SK-MEL-5 (cell line): ENCODE measurements around the gene ZER1. TPM values are rescaled to one million over a fixed set of nuclear protein-coding genes. Genes with fewer than 3 reads are reported as not detected.

Source experiments
- DNase-seq: peaks from one replicate; pipeline ENCODE4 v3.0.0-alpha.2; 2016; ENCODE audit warnings: low read depth, low spot score
- in situ Hi-C: cut with HindIII; loops from 2 replicates; pipeline ENCODE4 v1.10.0; 2016; ENCODE audit warnings: low sequenced_read_pairs, high pct_unique_total_duplicates, low pct_unique_long_range_greater_than_20kb
- total RNA-seq: library from RNA; depleted of rRNA; stranded (reverse); fragments of >200 nt; shearing (Covaris generic); gene quantifications from 2 replicates; pipeline ENCODE4 v1.2.3, GENCODE V29; 2014

Gene ZER1
- total RNA-seq, 1 experiment from 2014 or later = 14.3 TPM

DNA sequence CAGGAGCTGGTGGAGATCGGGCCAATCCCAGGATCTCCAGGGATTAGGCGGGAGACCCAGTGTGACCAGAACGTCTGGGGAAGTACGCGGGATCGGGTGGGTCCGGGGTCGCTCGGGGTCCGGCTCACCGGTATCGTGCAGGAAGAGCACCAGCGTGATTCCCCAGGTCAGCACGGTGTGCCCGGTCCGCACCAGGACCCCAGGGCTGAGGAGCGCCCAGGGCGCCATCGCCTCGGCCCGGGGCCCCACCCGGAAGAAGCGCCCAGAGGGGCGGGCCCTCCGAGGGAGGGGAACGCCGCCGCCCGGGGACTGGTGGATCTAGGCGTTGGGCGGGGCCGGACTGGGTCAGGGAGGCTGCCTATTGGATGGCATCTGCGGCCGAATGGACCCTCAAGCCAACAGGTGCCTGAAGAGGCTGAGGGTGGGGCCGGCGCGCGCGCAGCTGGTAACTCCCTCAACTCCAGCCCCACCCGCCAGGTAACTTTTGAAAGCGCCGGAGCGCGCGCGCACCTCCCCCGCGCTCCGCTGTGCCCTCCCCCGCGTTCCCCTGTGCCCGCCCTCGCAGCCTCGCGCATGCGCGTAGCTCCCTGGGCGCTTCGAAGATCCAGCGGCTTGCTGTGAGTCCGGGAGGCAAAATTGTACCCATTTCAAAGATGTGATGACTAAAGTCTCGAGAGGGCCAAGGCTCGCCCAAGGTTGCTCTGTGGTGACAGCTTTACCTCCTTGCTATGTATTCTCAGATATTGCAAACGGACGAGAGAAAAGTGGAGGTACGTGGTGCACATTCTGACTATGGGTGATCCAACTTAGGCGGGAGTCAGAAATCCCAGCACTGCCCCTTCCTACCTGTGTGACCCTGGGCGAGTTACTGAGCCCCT, 47.6 kb downstream of the ZER1 start, which contains the start of gene ZDHHC12:
Gene ZDHHC12, minus strand, starts transcription at position 262 of the 878 bp plus-strand sequence. Its CDS starts 34 bp downstream, at position 228.
- peak; percentile 97 for DNase-seq
- in situ Hi-C loops = no loop called here

DNA sequence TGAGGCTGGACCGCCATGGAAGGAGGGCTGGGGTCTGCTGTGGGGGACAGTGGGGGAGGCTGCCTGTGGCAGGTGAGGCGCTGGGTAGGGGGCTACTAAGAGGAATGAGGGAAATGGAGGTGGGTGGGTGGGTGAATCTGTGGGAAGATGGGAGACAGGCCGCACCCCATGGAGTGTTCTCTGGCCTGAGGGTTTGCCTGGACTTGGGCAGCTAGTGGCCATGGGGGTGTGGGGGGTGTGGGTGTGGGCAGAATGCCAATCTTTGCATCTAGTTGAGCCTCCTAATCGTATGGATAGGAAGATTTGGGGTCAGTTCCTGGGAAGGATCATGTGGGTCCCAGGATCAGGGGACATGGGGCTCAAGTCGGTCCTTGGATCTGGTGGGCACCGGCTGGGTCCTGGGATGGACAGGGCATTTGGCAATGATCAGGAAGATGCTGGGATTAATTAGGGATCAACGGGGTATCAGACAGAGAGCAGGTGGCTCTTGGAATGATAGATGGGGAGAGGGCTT, 48.3 kb downstream of the ZER1 start:
- no peak for DNase-seq
- in situ Hi-C loops = no loop called here

DNA sequence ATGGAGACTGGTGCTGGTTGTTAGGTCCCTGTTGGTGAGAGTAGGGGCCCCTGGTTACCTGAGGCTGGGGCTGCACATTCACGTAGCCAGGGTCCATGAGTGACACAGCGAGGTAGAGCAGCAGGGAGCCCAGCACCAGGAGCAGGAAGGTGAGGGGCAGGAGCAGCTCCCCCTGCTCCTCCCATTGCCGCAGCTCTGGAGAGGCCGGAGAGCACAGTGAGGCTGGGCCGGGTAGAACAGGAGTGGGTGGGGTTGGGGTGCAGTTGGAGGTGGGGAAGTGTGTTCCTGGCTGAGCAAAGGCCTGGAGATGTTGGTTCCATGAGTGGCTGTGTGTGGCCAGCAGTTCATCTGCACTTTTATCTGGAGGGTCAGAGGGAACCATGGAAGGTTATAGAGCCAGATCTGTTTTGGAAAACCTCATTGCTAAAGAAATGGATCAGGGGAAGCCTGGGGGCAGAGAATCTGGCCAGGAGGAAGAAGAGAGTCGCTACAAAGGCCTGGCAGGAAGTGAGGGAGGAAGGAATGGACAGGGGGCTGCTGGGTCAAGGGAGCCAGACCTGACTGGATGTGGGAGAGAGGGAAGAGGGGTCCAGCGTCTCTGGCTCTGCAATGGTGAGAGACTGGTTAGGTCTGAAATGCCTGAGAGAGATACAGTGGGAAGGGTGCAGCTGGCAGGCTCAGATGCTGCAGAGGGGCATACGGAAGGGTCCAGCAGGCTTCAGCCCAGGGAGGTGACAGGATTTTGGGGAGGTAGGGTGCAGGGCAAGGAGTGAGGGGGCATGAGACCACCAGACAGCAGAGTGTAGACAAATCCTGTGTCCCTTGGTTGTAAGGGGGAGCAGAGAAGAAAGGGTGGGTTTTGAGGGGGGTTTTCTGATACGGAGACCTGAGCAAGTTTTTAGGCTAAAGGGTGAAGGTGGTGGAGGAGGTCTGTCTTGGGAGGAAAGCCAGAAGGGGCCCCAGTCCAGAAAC, 49.1 kb downstream of the ZER1 start:
- in situ Hi-C loops = no loop called here
- no peak for DNase-seq

DNA sequence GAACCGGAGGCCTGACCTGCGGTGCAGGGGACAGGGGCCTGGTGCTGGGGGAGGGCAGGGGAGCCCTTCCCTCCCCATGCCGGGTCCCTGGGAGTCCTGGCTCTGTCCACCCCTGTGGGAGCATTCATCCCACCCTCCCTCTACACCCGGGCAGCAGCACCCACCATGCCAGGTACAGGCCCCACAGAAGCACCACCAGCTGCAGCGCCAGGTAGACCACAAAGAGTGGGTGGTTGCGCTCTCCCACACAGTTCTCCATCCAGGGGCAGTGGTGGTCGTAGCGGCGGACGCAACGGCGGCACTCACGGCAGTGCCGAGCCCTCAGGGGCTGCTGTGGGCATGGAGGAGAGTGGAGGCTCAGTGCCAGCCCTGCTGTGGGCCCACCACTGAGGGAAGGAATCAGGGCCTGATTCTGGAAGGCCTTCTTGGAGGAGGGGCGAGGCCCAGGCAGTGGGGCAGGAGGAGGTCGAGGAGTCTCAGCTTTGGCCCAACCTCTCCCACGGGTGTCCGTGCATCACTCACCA, 50.2 kb downstream of the ZER1 start:
- no peak for DNase-seq
- in situ Hi-C loops = no loop called here

DNA sequence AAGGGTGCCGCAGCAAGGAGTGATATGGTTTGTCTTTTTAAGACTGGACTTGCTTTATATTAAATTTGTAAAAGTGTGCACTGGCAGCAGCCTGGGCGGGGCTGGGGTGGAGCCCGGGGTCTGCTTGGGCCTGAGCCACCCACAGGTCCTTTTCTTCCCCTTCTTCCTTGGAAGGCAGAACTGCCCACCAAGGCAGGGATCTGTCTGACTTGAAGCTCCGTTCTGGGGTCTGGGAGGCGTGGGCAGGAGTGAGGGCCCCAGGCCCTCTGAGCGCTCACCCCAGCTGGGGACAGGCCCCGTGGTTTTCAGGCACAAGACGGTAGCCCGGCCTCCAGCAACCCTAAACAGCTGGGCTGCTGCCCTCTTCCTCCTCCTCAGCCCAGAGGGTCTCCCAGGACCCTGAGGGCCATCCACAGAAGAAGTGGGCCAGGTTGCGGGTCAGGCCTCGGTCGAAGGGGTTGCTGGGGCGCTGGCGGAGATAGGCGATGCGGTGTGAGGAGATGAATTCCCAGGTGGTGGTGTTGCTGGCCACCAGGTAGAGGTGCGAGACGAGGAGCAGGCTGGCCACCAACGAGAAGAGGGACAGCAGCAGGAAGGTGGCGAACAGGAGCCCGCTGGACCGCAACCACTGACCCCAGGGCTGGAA, 50.8 kb downstream of the ZER1 start:
- no peak for DNase-seq
- in situ Hi-C loops = no loop called here

DNA sequence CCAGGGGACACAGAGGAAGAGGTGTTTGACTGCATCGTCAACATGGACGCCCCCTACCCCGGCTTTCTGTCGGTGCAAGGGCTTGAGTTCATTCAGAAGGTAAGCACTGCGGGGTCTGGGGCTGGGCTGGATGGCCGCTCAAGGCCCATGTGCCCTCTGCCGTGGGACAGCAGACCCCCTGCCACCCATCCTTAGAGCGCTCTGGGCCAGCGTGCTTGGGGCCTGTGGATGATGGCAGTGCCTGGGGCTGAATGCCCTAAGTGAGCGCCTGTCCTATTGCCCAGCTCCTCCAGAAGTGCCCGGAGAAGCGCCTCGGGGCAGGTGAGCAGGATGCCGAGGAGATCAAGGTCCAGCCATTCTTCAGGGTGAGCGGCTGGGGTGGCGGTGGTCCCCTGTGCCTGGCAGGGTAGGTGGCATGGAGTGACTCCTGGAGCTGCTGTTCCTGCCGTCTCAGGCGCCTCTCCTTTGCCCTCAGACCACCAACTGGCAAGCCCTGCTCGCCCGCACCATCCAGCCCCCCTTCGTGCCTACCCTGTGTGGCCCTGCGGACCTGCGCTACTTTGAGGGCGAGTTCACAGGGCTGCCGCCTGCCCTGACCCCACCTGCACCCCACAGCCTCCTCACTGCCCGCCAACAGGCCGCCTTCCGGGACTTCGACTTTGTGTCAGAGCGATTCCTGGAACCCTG, 51.7 kb downstream of the ZER1 start:
- in situ Hi-C loops = no loop called here
- no peak for DNase-seq

DNA sequence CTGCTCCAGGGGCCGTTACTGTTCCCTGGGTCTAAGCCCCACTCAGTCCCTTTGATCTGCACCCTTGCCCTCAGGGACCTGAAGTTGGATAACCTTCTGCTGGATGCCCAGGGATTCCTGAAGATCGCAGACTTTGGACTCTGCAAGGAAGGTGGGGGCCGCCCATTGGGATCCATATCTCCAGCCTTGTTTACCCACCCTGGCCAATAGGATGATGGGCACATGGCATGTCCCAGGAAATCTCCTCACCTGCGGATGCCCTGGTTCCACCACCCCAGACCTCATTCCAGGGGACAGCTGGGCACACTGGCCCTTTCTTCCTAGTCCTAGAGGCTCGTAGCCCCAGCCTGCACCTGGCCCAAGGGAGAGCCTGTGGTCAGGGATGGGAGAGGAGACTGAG, 53.3 kb downstream of the ZER1 start:
- no peak for DNase-seq
- in situ Hi-C loops = no loop called here

DNA sequence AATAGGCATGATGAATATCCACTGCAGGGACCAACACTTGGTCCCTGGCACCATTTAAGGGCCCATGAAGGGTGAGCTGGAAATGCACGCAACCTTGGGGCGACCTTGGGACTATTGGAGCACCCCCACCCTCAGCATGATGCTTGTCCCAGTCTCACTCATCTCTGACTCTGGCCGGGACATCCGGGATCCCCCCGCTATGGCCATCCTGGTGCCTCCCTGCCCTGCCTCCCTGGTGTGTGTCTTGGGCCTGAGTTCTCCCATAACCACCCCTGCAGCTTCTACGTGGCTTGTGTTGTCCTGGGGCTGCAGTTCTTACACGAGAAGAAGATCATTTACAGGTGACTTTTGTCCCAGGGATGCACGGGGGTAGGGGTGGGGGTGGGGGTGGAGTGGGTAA, 53.7 kb downstream of the ZER1 start:
- in situ Hi-C loops = no loop called here
- no peak for DNase-seq

DNA sequence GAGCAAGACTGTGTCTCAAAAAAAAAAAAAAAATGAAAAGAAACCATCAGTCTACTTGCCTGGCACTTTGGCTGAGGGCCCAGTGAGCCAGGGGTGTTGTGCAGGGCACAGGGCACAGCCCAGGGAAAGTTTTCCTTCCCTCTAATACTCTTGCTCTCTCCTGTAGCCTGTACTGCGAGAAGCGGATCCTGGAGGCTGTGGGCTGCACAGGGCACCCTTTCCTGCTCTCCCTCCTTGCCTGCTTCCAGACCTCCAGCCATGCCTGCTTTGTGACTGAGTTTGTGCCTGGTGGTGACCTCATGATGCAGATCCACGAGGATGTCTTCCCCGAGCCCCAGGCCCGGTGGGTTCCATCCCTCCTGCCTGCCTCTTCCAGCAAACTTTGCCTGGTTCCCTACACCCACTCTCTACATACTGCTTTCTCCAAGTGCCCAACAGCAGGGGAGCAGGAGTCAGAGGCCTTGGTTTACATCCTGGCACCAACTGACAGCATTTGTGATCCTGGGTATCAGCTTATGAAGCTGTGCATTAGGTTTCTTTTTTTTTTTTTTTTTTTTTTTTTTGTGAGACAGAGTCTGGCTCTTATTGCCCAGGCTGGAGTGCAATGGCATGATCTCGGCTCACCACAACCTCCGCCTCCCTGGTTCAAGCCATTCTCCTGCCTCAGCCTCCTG, 55.0 kb downstream of the ZER1 start:
- in situ Hi-C loops = no loop called here

DNA sequence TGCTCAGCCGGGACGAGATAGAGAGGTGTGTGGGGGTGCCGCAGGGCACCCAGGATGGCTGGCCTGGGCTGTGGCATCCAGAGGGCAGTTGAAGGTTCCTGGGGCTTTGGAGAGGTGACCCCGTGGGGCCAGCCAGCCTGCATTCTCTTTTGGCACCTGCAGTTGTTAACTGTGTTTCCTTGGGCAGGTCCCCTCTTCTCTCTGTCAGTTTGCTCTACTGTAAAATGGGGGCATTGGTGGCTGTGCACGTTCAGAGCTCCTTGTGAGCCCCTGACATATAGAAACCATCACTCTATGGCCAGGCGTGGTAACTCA, 56.3 kb downstream of the ZER1 start:
- in situ Hi-C loops = no loop called here

More for the DNA sequence above, 55.0 kb downstream of the ZER1 start:
- DNase-seq = no peak

DNA sequence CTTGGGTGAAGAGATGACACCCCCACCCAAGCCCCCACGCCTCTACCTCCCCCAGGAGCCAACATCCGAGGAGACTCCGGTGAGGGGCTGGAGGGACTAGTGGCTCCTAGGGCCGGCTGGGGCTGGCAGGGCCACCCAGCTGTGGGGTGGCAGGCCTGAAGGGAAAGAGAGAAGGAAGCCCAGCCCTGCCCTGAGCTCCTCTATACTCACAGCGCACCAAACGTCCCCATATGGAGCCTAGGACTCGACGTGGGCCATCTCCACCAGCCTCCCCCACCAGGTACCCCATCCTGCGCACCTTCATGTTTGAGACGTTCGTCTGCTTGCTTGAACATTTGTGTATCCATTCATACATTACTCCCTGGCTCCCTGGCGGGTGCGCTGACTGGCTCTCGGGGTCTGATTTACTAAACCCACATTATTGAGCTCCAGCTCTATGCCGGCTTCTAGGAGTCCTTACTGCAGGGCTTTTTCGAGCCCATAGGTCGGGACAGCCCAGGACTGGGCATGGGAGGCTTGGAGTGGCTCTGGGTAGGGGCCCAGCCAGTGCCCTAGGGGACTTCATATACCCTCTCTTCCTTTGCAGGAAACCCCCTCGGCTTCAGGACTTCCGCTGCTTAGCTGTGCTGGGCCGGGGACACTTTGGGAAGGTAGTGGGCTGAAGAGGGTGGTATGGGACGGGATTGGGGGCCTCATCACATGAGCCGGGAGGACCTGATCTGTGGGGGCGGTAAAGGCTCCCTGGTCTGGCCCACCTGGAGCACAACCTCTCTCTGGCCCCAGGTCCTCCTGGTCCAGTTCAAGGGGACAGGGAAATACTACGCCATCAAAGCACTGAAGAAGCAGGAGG, 56.9 kb downstream of the ZER1 start:
- in situ Hi-C loops = no loop called here
- DNase-seq = no peak

More for the DNA sequence above, 56.3 kb downstream of the ZER1 start:
- no peak for DNase-seq

DNA sequence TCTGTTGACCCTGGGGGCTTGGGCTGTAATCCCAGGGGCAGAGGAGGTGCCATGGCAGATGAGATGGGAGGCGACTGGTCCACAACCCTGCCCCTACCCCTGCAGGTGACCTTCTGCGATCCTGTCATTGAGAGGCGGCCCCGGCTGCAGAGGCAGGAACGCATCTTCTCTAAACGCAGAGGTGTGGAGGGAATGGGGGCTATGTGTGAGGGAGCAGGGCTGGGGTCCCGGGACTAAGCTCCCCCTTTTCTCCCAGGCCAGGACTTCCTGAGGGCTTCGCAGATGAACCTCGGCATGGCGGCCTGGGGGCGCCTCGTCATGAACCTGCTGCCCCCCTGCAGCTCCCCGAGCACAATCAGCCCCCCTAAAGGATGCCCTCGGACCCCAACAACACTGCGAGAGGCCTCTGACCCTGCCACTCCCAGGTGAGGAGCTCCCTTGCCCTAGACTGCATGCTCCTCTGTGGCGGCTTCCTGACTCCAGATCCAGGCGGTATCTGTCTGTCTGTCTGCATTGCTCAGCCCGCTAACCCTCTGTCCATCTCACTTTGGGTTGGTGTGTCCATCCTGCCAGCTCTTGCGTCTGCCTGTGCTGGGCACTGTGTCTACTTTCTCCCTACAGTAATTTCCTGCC, 57.7 kb downstream of the ZER1 start:
- no peak for DNase-seq
- in situ Hi-C loops = no loop called here

DNA sequence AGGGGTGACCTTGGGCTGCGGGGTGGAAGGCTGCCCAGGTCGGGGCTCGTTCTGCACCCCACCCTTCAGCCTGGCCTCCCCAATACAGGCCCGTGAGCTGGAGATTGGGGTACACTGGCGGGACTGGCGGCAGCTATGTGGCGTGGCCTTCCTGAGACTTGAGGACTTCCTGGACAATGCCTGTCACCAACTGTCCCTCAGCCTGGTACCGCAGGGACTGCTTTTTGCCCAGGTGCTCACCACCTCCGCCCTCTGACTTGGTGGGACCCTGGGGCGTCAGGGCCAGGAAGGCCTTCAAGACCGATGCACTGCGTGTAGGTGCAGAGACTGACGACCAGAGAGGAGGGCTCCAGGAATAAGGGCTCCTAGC, 58.3 kb downstream of the ZER1 start:
- in situ Hi-C loops = no loop called here
- DNase-seq = no peak

DNA sequence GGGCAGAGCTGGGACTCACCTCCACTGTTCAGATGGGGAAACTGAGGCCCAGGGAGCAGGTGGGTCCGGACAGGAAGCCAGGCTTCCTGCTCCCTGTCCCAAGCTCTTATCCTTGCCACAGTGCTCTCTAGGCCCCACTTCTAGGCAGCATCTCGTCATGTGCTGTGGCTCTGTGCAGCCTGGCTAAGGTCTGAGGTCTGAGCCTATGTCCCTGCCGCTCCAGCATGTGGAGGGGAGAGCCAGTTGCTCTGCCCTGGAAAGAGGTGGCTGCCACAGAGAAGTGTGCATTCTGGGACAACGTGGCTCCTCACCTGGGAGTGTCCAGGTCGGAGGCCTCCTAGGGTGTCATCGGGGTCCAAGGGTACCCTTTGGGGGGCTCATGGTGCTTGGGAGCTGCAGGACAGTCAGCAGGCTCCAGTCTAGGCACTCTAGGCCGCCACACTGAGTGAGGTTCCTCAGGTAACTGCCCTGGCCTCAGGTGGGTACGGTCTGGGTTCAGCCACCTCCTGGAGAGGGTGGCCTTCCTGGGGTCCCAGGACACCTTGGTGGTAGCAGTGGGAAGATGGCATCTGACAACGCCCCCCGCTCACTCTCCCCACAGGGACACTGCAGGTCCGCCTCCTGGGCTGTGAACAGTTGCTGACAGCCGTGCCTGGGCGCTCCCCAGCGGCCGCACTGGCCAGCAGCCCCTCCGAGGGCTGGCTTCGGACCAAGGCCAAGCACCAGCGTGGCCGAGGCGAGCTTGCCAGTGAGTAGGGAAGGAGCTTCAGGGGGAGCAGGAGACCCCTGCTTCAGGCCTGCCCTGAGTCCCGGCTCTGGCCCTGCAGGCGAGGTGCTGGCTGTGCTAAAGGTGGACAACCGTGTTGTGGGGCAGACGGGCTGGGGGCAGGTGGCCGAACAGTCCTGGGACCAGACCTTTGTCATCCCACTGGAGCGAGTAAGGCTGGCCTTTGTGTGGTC, 59.0 kb downstream of the ZER1 start:
- in situ Hi-C loops = no loop called here
- no peak for DNase-seq
